Mesodermal cell (in vitro differentiated cells): ENCODE data around the gene CELF2.

Experiments
- H3K27ac ChIP-seq: 2 replicates; pipeline ENCODE4 v1.7.0; 2013; ENCODE audit warnings: mild to moderate bottlenecking, low read depth, low read length, moderate library complexity; ENCODE audit not compliant: severe bottlenecking
- H3K36me3 ChIP-seq: 2 replicates; pipeline ENCODE4 v1.7.1; 2013; ENCODE audit warnings: mild to moderate bottlenecking, low read length, moderate library complexity; ENCODE audit not compliant: control insufficient read depth, insufficient read depth
- H3K4me1 ChIP-seq: one replicate; pipeline ENCODE4 v1.7.1; 2013; ENCODE audit warnings: mild to moderate bottlenecking, low read length; ENCODE audit not compliant: insufficient read depth, control insufficient read depth, poor library complexity, severe bottlenecking
- H3K4me3 ChIP-seq: 2 replicates; pipeline ENCODE4 v1.7.0; 2013; ENCODE audit warnings: low read length, control low read depth, mild to moderate bottlenecking; ENCODE audit not compliant: insufficient read depth, poor library complexity, severe bottlenecking; ENCODE audit errors: extremely low read depth
- H3K9me3 ChIP-seq: 2 replicates; pipeline ENCODE4 v1.7.1; 2013; ENCODE audit warnings: mild to moderate bottlenecking, low read length, moderate library complexity; ENCODE audit not compliant: control insufficient read depth
- WGBS, 2 experiments: methylation state at CpG; one replicate each; pipeline ENCODE4 v1.1.5; 2013; ENCODE audit warnings: missing lambda C conversion rate in 2 of 2; ENCODE audit not compliant: insufficient coverage in 2 of 2; 5-methylcytosine and 5-hydroxymethylcytosine counted together

Gene CELF2

DNA sequence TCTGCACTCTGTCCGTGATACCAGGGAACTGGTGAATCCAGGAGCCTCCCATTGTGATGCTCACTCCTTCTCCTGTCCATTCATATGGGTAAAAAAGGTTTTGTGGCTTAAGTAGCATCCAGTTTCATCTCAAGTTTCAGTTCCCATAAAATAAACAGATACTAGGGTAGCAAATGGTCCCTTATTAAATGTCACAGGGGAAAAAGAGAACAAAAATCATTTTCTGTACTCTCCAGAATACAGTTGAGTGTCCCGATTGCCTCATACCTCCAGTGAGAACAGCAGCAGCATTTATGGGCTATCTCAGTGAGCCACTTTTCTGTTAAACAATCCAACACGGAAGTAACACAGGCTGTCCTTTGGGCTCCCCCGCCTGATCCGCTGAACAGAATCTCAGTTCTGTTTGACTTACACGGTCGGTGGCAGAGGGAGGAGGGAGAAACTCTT lies 179.6 kb downstream of the CELF2 start:
- Histone ChIP-seq H3K27ac (no peak overlapping the region), H3K4me1 (no peaks in the 10 kb centered on the region), H3K9me3 (peaks cover 5% of the 10 kb centered on the region), H3K4me3 (no peak overlapping the region), H3K36me3 (peaks cover 7% of the 10 kb centered on the region)
- WGBS, 2 experiments = 72 to 83% methylated on average over 3 to 4 of the region's 7 CpGs

DNA sequence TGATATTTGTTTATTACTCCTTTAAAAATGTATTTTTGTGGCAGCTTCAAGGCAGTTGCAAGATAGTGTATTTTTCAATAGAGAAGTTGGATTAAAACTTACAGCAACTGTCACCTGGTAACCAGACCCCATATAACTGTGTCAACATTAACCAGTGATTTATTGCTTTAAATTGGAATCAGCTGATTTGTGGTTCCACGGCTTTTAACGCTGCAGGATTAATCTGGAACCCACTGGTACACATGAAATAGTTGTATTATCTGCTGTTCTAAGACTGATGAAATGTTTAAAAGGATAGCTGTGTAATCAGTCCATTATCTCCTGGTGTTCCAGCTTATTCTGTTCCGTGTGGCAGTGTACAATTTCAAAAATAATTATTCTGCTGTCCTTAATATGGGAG lies 180.2 kb downstream of the CELF2 start:
- Histone ChIP-seq H3K27ac (no peak overlapping the region), H3K4me1 (no peaks in the 10 kb centered on the region), H3K9me3 (peaks cover 5% of the 10 kb centered on the region), H3K4me3 (no peak overlapping the region), H3K36me3 (peaks cover 7% of the 10 kb centered on the region)
- WGBS, 2 experiments = 81 to 94% methylated on average over 3 of the region's 3 CpGs

GRCh38 chr10:11201911-11202310 lies 184.2 kb downstream of the CELF2 start:
- H3K4me3 ChIP-seq = no peak overlapping the region
- peaks cover 19% of the 10 kb centered on the region for H3K36me3 ChIP-seq
- 100% methylated on average over 1 of the region's 5 CpGs; no CpG with 5 or more reads in 1 of the 2 experiments for WGBS, 2 experiments
- H3K4me1 ChIP-seq = peaks cover 8% of the 10 kb centered on the region
- H3K9me3 ChIP-seq = peaks cover 5% of the 10 kb centered on the region
- H3K27ac ChIP-seq = no peak overlapping the region

GRCh38 chr10:11204351-11204942 lies 186.8 kb downstream of the CELF2 start:
- no peak overlapping the region for H3K4me3 ChIP-seq
- peaks cover 8% of the 10 kb centered on the region for H3K4me1 ChIP-seq
- 84% methylated on average over 17 to 19 of the region's 19 CpGs for WGBS, 2 experiments
- H3K27ac ChIP-seq = no peak overlapping the region
- H3K9me3 ChIP-seq = peaks cover 5% of the 10 kb centered on the region
- H3K36me3 ChIP-seq = peaks cover 19% of the 10 kb centered on the region

GRCh38 chr10:11205030-11205772 lies 187.5 kb downstream of the CELF2 start:
- H3K27ac ChIP-seq = no peak overlapping the region
- H3K4me3 ChIP-seq = no peak overlapping the region
- peaks cover 8% of the 10 kb centered on the region for H3K4me1 ChIP-seq
- peaks cover 5% of the 10 kb centered on the region for H3K9me3 ChIP-seq
- peaks cover 19% of the 10 kb centered on the region for H3K36me3 ChIP-seq
- WGBS, 2 experiments = 92 to 99% methylated on average over 4 to 10 of the region's 13 CpGs

GRCh38 chr10:11206676-11207559 lies 189.2 kb downstream of the CELF2 start:
- WGBS, 2 experiments = 77 to 79% methylated on average over 12 to 13 of the region's 14 CpGs
- peaks cover 8% of the 10 kb centered on the region for H3K4me1 ChIP-seq
- H3K36me3 ChIP-seq = peaks cover 15% of the 10 kb centered on the region
- no peaks in the 10 kb centered on the region for H3K9me3 ChIP-seq
- no peak overlapping the region for H3K4me3 ChIP-seq
- H3K27ac ChIP-seq = no peak overlapping the region

DNA sequence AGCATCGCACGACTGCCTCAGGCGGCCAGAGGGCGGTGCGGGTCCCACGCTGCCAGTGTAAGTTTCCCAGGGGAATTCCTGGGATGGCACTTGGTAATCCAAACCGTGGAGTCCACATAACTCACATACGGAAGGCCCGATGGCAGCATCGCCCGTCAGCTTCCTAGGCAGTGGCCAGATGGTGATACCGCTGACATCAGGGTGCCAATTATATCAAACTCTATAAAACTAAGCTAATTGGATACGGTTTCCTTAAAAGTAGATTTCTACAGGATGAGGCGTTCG lies 189.8 kb downstream of the CELF2 start:
- H3K9me3 ChIP-seq = no peaks in the 10 kb centered on the region
- H3K4me3 ChIP-seq = no peak overlapping the region
- 95 to 96% methylated on average over 11 to 15 of the region's 15 CpGs for WGBS, 2 experiments
- peaks cover 8% of the 10 kb centered on the region for H3K4me1 ChIP-seq
- no peak overlapping the region for H3K27ac ChIP-seq
- H3K36me3 ChIP-seq = peaks cover 15% of the 10 kb centered on the region

- H3K27ac ChIP-seq = no peak overlapping the region
Observed at GRCh38 chr10:11208243-11208642, 190.6 kb downstream of the CELF2 start.

DNA sequence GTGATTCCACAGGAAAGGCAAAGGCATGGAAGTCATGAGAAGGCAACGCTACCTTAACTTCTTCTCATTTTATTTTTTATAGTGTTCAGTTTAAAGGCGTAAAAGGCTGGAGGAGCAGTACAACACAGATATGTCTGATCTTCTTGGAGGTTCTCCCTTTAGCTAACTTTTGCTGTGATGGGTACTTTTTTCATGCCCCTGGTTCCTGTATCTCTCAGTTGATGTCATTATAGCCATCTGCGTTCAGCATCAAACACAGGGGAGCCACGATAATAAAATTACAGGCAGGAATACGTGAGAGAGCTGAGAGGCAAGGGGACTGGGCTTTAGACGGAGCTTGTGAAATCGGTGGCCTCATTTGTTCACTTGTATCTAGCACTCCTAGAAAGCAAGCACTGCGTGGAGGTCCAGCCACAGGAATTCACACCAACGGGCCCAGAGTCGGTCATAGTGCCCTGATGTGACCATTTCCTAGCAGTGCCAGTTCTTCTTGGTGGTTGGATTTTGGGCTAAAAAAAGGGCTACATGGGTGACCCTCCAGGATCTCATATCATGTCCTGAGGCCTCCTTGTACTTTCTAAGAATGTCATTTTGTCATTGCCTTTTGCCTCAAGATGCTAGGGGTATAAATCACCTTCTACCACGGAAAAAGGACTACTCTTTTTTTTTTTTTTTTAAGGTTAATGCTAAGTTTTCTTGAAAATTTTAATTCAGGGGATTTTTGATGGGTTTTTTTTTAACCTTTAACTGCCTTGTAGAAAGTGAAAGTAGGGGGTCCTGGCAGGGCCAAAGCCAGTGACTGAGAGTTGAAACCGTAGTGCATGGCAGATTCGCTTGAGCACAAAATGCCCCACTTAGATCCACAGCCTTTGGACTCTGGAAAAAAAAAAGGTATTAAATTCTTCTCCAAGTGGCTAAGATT lies 191.5 kb downstream of the CELF2 start:
- Histone ChIP-seq H3K4me3 (no peak overlapping the region), H3K36me3 (peaks cover 9% of the 10 kb centered on the region), H3K9me3 (no peaks in the 10 kb centered on the region), H3K4me1 (peaks cover 8% of the 10 kb centered on the region), H3K27ac (no peak overlapping the region)
- 97 to 99% methylated on average over 8 to 10 of the region's 13 CpGs for WGBS, 2 experiments

More at GRCh38 chr10:11208243-11208642, 190.6 kb downstream of the CELF2 start:
- Histone ChIP-seq H3K4me1 (peaks cover 8% of the 10 kb centered on the region), H3K36me3 (peaks cover 13% of the 10 kb centered on the region), H3K4me3 (no peak overlapping the region), H3K9me3 (no peaks in the 10 kb centered on the region)
- 95 to 97% methylated on average over 8 of the region's 8 CpGs for WGBS, 2 experiments

DNA sequence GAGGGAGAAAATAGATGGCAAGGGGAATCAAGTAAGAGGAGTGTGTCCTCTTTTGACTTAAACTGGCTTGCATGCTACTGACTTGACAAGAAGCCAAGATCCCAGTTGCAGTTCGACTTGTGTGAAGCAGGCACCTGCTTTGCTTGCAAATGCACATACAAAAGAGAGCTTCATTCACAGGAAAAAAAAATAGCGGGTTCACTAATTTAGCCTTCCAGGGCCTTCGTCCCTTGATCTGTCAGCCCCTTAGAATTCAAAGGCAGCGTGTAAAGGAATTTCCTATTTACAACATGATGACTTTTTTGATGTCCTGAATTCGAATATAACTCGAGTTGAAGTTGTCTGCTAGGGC lies 192.1 kb downstream of the CELF2 start:
- peaks cover 2% of the 10 kb centered on the region for H3K36me3 ChIP-seq
- H3K27ac ChIP-seq = no peak overlapping the region
- no peaks in the 10 kb centered on the region for H3K9me3 ChIP-seq
- H3K4me3 ChIP-seq = no peak overlapping the region
- WGBS, 2 experiments = 76 to 92% methylated on average over 4 to 6 of the region's 6 CpGs
- peaks cover 8% of the 10 kb centered on the region for H3K4me1 ChIP-seq
